BE2C (cell line): Measurements from ENCODE around the gene CHRNA4.

ENCODE experiments used
- DNase-seq: peaks from one replicate; pipeline ENCODE4 v3.0.0-alpha.2; 2020
- H3K27me3 ChIP-seq: fragments of 250-450 bp; sonication (Bioruptor Pico); 2 replicates; pipeline ENCODE4 v1.5.1; 2020; ENCODE audit warnings: mild to moderate bottlenecking
- H3K36me3 ChIP-seq: fragments of 250-450 bp; sonication (Bioruptor Pico); 2 replicates; pipeline ENCODE4 v1.5.1; 2020; ENCODE audit warnings: mild to moderate bottlenecking
- H3K4me1 ChIP-seq: fragments of 250-450 bp; sonication (Bioruptor Pico); 2 replicates; pipeline ENCODE4 v1.5.1; 2020
- H3K4me3 ChIP-seq: 2 replicates; pipeline ENCODE4 v1.5.1; 2011; ENCODE audit warnings: low read depth, low read length
- H3K9me3 ChIP-seq: fragments of 250-450 bp; sonication (Bioruptor Pico); 2 replicates; pipeline ENCODE4 v1.5.1; 2020
- TF ChIP-seq, protein P1 (sequence below): IDR thresholded peaks from 2 replicates; pipeline ENCODE4 v1.5.1; 2012; ENCODE audit warnings: mild to moderate bottlenecking, low read depth, low read length

Gene CHRNA4

GRCh38 chr20:63394920-63395455 is 33.8 kb upstream of the CHRNA4 start:
- Histone ChIP-seq H3K9me3 (no peaks in the 10 kb centered on the region), H3K4me1 (no peaks in the 10 kb centered on the region), H3K4me3 (no peak overlapping the region), H3K36me3 (no peaks in the 10 kb centered on the region), H3K27me3 (peaks cover 76% of the 10 kb centered on the region)
- TF ChIP-seq, protein P1, sequence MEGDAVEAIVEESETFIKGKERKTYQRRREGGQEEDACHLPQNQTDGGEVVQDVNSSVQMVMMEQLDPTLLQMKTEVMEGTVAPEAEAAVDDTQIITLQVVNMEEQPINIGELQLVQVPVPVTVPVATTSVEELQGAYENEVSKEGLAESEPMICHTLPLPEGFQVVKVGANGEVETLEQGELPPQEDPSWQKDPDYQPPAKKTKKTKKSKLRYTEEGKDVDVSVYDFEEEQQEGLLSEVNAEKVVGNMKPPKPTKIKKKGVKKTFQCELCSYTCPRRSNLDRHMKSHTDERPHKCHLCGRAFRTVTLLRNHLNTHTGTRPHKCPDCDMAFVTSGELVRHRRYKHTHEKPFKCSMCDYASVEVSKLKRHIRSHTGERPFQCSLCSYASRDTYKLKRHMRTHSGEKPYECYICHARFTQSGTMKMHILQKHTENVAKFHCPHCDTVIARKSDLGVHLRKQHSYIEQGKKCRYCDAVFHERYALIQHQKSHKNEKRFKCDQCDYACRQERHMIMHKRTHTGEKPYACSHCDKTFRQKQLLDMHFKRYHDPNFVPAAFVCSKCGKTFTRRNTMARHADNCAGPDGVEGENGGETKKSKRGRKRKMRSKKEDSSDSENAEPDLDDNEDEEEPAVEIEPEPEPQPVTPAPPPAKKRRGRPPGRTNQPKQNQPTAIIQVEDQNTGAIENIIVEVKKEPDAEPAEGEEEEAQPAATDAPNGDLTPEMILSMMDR = no peak
- DNase-seq = no peak

DNA sequence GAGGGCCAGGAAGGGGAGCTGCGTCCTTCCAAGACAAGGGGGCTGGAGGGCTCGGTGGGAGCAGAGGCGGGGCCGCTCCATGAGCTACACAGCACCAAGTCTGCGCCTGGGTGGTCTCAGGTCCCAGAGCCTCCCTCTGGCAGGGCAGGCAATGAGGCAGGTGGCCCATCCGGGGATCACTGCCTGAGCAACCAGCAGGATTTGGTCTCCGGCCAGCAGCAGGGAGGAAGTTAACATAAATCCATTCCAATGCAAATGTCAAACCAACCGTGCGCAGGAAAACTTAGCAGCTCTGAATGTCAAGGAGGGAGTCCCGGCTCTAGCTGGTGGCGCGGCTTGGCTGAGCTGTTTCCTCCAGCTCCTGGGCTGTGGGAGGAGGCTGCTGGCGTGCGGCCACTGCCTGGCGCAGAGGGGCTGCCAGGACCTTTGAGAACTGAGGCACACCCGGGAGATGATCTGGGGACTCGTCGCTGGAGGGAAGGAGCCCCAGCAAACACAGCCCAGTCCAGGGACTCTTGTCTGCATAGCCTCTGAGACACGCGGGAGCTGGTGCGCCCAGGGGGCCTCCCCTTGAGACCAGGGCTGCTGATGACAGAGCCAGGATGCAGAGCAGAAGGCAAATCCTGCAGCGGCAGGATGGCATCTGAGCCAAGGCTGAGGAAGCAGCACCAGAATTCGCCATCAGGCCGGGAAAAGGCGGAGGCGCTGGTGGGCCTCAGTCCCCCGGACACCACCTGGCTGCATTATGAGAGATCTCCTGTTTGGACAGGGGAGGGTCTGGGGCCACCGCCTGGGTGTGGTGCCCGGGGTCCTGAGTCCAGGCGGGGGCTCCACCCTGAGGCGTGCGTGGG is 33.1 kb upstream of the CHRNA4 start:
- H3K4me1 ChIP-seq = no peaks in the 10 kb centered on the region
- peaks cover 69% of the 10 kb centered on the region for H3K27me3 ChIP-seq
- no peak for DNase-seq
- no peak overlapping the region for H3K4me3 ChIP-seq
- H3K36me3 ChIP-seq = no peaks in the 10 kb centered on the region
- H3K9me3 ChIP-seq = no peaks in the 10 kb centered on the region
- TF ChIP-seq, protein P1 = no peak

DNA sequence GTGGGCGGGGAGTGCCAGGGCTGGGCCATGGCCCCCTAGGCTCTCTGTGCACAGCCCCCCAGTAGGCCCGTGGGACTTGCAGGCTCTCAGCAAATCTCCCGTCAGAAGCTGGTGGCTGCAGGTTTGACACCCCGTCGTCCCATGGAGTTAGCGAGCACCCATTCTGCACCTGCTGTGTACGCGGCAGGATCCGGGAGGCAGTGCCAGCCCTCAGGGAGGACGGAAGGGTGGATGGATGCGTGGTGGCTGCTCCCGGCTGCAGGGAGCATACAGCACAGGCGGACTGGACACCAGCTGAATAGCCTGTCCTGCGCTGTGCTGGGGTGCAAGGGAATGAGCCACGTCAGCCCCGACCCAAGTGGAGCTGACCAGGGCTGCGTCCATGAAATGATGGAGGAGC is 32.4 kb upstream of the CHRNA4 start:
- no peaks in the 10 kb centered on the region for H3K36me3 ChIP-seq
- peaks cover 61% of the 10 kb centered on the region for H3K27me3 ChIP-seq
- no peak for DNase-seq
- H3K4me3 ChIP-seq = no peak overlapping the region
- TF ChIP-seq, protein P1 = no peak
- no peaks in the 10 kb centered on the region for H3K9me3 ChIP-seq
- no peaks in the 10 kb centered on the region for H3K4me1 ChIP-seq

DNA sequence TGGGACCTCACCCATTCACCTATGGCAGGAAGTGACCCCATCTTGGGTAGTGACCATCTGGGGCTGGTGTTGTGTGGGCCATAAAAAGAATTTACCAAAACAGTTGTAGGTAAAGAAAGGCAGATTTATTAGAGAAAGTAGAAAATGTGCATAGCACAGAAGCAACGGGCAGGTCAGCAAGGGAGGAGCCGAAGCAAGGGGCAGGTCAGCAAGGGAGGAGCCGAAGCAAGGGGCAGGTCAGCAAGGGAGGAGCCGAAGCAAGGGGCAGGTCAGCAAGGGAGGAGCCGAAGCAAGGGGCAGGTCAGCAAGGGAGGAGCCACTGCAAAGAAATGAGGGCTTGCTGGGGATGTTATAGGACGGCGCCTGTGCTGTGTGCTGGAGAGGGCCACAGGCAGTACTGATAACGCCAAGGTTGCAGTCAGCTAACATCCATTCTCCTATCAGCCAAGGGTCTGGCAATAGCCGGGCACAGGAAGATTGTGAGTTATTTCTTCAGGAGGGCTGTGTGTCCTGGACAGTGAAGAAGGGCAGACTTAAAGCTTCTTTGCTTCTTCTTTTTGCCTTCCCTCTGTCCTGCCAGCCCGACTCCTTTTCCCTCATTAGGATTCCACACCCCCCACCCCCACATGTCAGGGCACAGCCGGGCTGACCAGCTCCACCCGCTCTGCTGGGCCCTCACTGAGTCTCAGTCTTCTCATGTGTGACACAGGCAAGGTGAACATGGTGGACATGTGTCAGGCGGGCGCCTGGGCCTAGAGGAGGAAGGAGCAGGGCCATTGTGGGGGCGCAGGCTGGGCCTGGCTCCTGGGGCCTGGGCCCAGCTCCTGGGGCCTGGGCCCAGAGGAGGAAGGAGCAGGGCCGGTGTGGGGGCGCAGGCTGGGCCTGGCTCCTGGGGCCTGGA is 31.6 kb upstream of the CHRNA4 start:
- DNase-seq = no peak
- H3K4me3 ChIP-seq = no peak overlapping the region
- TF ChIP-seq, protein P1 = no peak
- no peaks in the 10 kb centered on the region for H3K36me3 ChIP-seq
- no peaks in the 10 kb centered on the region for H3K9me3 ChIP-seq
- H3K4me1 ChIP-seq = no peaks in the 10 kb centered on the region
- peaks cover 53% of the 10 kb centered on the region for H3K27me3 ChIP-seq

GRCh38 chr20:63387917-63388316 is 26.8 kb upstream of the CHRNA4 start:
- no peak overlapping the region for H3K4me3 ChIP-seq
- no peaks in the 10 kb centered on the region for H3K36me3 ChIP-seq
- TF ChIP-seq, protein P1 = no peak
- H3K9me3 ChIP-seq = no peaks in the 10 kb centered on the region
- peaks cover 25% of the 10 kb centered on the region for H3K27me3 ChIP-seq
- H3K4me1 ChIP-seq = no peaks in the 10 kb centered on the region
- DNase-seq = no peak
